HepG2 (cell line): ENCODE measurements around the gene NUP88. TPM values are rescaled to one million over a fixed set of nuclear protein-coding genes. Genes with fewer than 3 reads are reported as not detected.
A peak's percentile ranks its signal among the peaks of the same experiment; 100 is the strongest.

Experiments used
- ATAC-seq: fragments of 200-7000 bp; cut with Tn5 transposase; 3 replicates; pipeline ENCODE4 v1.9.1; 2020; ENCODE audit warnings: mild to moderate bottlenecking, moderate library complexity
- BruUV-seq: library from RNA; stranded (reverse); fragments of 400-500 nt; replicated peaks from 2 replicates; lab custom pipeline; 2021; lab: Mats Ljungman, UMichigan
- CTCF ChIA-PET: fragments of 300-600 bp; formaldehyde crosslinking; extraction: SDS; loops from one replicate; lab custom pipeline; 2021; ENCODE audit warnings: low total read pairs, inconsistent platforms, low intra/inter-chr PET ratio; lab: Yijun Ruan, JAX
- POLR2A ChIA-PET: fragments of 350-600 bp; sonication (Branson Sonifier 250); formaldehyde crosslinking; loops from one replicate; lab custom pipeline; 2020; ENCODE audit warnings: antibody characterized with exemption, inconsistent platforms; lab: Yijun Ruan, JAX
- DNase-seq: peaks from one replicate; pipeline ENCODE4 v3.0.0-alpha.2; 2015; ENCODE audit warnings: low spot score
- FAIRE-seq: peaks from 3 replicates; lab custom pipeline; 2011; peaks lifted over from hg19 to GRCh38; lab: Jason Lieb, UNC
- H2AFZ ChIP-seq: one replicate; pipeline ENCODE4 v1.6.1; 2011; ENCODE audit warnings: low read length, inconsistent platforms
- H3K27ac ChIP-seq: fragments of 300-600 bp; 3 replicates; pipeline ENCODE4 v1.8.0; 2011; ENCODE audit warnings: mixed run types, mild to moderate bottlenecking, mixed read lengths, low read length, inconsistent platforms; ENCODE audit not compliant: insufficient read depth; ENCODE audit errors: extremely low read length
- H3K27me3 ChIP-seq, 2 experiments: fragments of 200-600 bp in 1 of 2; 2 replicates in 1 of 2; 3 replicates in 1 of 2; pipeline versions ENCODE4 v1.6.0 to v1.8.0; 2011; ENCODE audit warnings: low read length in 2 of 2, mild to moderate bottlenecking in 2 of 2, moderate library complexity in 2 of 2, inconsistent platforms in 1 of 2; ENCODE audit not compliant: insufficient read depth in 2 of 2, control insufficient read depth in 1 of 2
- H3K36me3 ChIP-seq, 2 experiments: fragments of 200-600 bp in 1 of 2; replicated peaks in 1 of 2; 2 replicates in 1 of 2; 3 replicates in 1 of 2; pipeline versions ENCODE4 v1.5.1 to v1.8.0; 2011; ENCODE audit warnings: low read length in 2 of 2, inconsistent platforms in 1 of 2; ENCODE audit not compliant: insufficient read depth in 2 of 2, control insufficient read depth in 1 of 2
- H3K4me1 ChIP-seq: 2 replicates; pipeline ENCODE4 v1.5.1; 2012; ENCODE audit warnings: low read length, inconsistent platforms; ENCODE audit not compliant: insufficient read depth
- H3K4me2 ChIP-seq: 2 replicates; pipeline ENCODE4 v1.6.0; 2011; ENCODE audit warnings: low read depth, low read length, inconsistent platforms
- H3K4me3 ChIP-seq, 3 experiments: fragments of 200-600 bp in 1 of 3; sonication (generic), shearing (Covaris generic) in 1 of 3; replicated peaks in 1 of 3; 2 replicates each; pipeline ENCODE4 v1.5.1; 2011 to 2016; ENCODE audit warnings: low read length in 3 of 3, inconsistent platforms in 2 of 3, low read depth in 2 of 3, mild to moderate bottlenecking in 2 of 3, control low read depth in 1 of 3, mixed read lengths in 1 of 3; ENCODE audit not compliant: insufficient read depth in 1 of 3
- H3K79me2 ChIP-seq: one replicate; pipeline ENCODE4 v1.6.1; 2011; ENCODE audit warnings: low read length, inconsistent platforms; ENCODE audit not compliant: insufficient read depth
- H3K9ac ChIP-seq: 2 replicates; pipeline ENCODE4 v1.6.0; 2011; ENCODE audit warnings: mild to moderate bottlenecking, low read depth, low read length, inconsistent platforms; ENCODE audit not compliant: insufficient read depth
- H3K9me3 ChIP-seq: 2 replicates; pipeline ENCODE4 v1.5.1; 2012; ENCODE audit warnings: mild to moderate bottlenecking, low read length
- H4K20me1 ChIP-seq: 2 replicates; pipeline ENCODE4 v1.6.0; 2011; ENCODE audit warnings: inconsistent platforms, mild to moderate bottlenecking, low read length, moderate library complexity; ENCODE audit not compliant: insufficient read depth
- DNMT1 ChIP-seq: sonication (generic); formaldehyde crosslinking; IDR thresholded peaks from 2 replicates; pipeline ENCODE4 v1.5.1; 2020; ENCODE audit warnings: mild to moderate bottlenecking, missing genetic modification reagents
- EHMT2 ChIP-seq: fragments of 200-600 bp; sonication (generic); IDR thresholded peaks from 2 replicates; pipeline ENCODE4 v1.7.0; 2017; ENCODE audit warnings: antibody characterized with exemption, low read depth, low read length, borderline replicate concordance
- HOXA9 ChIP-seq: sonication (generic); formaldehyde crosslinking; IDR thresholded peaks from 2 replicates; pipeline ENCODE4 v1.8.1; 2022; ENCODE audit warnings: missing genetic modification reagents, mild to moderate bottlenecking, moderate library complexity, borderline replicate concordance
- KDM5A ChIP-seq: fragments of 200-600 bp; sonication (generic); IDR thresholded peaks from 2 replicates; pipeline ENCODE4 v1.7.0; 2018; ENCODE audit warnings: antibody characterized with exemption, mild to moderate bottlenecking, low read length, borderline replicate concordance
- PHF8 ChIP-seq: sonication (generic); formaldehyde crosslinking; IDR thresholded peaks from 2 replicates; pipeline ENCODE4 v1.5.0; 2020; ENCODE audit warnings: missing genetic modification reagents
- POLR2A ChIP-seq, 2 experiments: IDR thresholded peaks; 2 replicates each; pipeline ENCODE4 v1.6.1; 2011; ENCODE audit warnings: low read depth in 2 of 2, low read length in 2 of 2, mild to moderate bottlenecking in 1 of 2, moderate library complexity in 1 of 2; ENCODE audit not compliant: insufficient read depth in 1 of 2
- TBP ChIP-seq: sonication (generic); formaldehyde crosslinking; IDR thresholded peaks from 2 replicates; pipeline ENCODE4 v1.5.0; 2020; ENCODE audit warnings: missing genetic modification reagents
- TOPORS ChIP-seq: sonication (generic); formaldehyde crosslinking; IDR thresholded peaks from 2 replicates; pipeline ENCODE4 v1.8.0; 2023; ENCODE audit warnings: mild to moderate bottlenecking, missing genetic modification reagents
- ZNF205 ChIP-seq: IDR thresholded peaks from 2 replicates; pipeline ENCODE4 v1.6.1; 2018; ENCODE audit warnings: missing biosample characterization, missing genetic modification reagents
- ZNF331 ChIP-seq: sonication (generic); formaldehyde crosslinking; IDR thresholded peaks from 2 replicates; pipeline ENCODE4 v1.4.0; 2020; ENCODE audit warnings: missing genetic modification reagents
- ZNF616 ChIP-seq: sonication (generic); formaldehyde crosslinking; IDR thresholded peaks from 2 replicates; pipeline ENCODE4 v1.5.0; 2020; ENCODE audit warnings: low read depth, mild to moderate bottlenecking, missing genetic modification reagents
- ZNF766 ChIP-seq: sonication (generic); formaldehyde crosslinking; IDR thresholded peaks from 2 replicates; pipeline ENCODE4 v1.5.0; 2020; ENCODE audit warnings: missing genetic modification reagents, borderline replicate concordance
- ZNF776 ChIP-seq: sonication (generic); formaldehyde crosslinking; IDR thresholded peaks from 2 replicates; pipeline ENCODE4 v1.4.0; 2020; ENCODE audit warnings: mild to moderate bottlenecking, missing genetic modification reagents
- ZNF781 ChIP-seq: sonication (generic); formaldehyde crosslinking; IDR thresholded peaks from 2 replicates; pipeline ENCODE4 v1.5.1; 2020; ENCODE audit warnings: borderline replicate concordance, mild to moderate bottlenecking, missing genetic modification reagents; ENCODE audit errors: not compliant biosample characterization
- ZNF792 ChIP-seq: IDR thresholded peaks from 2 replicates; pipeline ENCODE4 v1.6.1; 2016
- WGBS: methylation state at CpG from one replicate; pipeline ENCODE4 v1.1.6; 2017; ENCODE audit warnings: low lambda C conversion rate; 5-methylcytosine and 5-hydroxymethylcytosine counted together
- in situ Hi-C: cut with HindIII; loops from 2 replicates; pipeline ENCODE4 v1.10.0; 2017; ENCODE audit warnings: low pct_unique_long_range_greater_than_20kb; ENCODE audit not compliant: extremely low pct_ligation_motif_present
- intact Hi-C: fragments of 100-400 bp; cut with micrococcal nuclease; formaldehyde crosslinking; loops from one replicate; pipeline ENCODE4 v1.10.0; 2022; ENCODE audit not compliant: unreplicated experiment
- polyA plus RNA-seq, 8 experiments: library from polyadenylated mRNA; depleted of rRNA in 3 of 8; stranded (reverse) in 7 of 8; unstranded in 1 of 8; fragments of >200 nt; fragmentation: Illumina TruSeq in 4 of 8; extraction: Trizol in 4 of 8; gene quantifications; 2 replicates each; pipeline versions ENCODE4 v1.2.1 to v1.2.3, GENCODE V29; 2011 to 2016; ENCODE audit warnings: low read depth in 4 of 8, missing spikeins in 1 of 8, mixed read lengths in 1 of 8; ENCODE audit not compliant: insufficient read depth in 1 of 8
- total RNA-seq, 5 experiments: library from RNA; depleted of rRNA; stranded (reverse); fragments of >200 nt; fragmentation: Illumina TruSeq; extraction: Trizol; gene quantifications; 2 replicates each; pipeline ENCODE4 v1.2.3, GENCODE V29; 2016; ENCODE audit warnings: low read depth in 1 of 5
- TF ChIP-seq, protein P1 (sequence below): sonication (generic); formaldehyde crosslinking; IDR thresholded peaks from 2 replicates; pipeline ENCODE4 v1.4.0; 2020; ENCODE audit warnings: low read depth, mild to moderate bottlenecking, missing genetic modification reagents
- TF ChIP-seq, protein P2 (sequence below): sonication (generic); formaldehyde crosslinking; IDR thresholded peaks from 2 replicates; pipeline ENCODE4 v1.4.0; 2020; ENCODE audit warnings: missing genetic modification reagents
- TF ChIP-seq, protein P3 (sequence below): sonication (generic); formaldehyde crosslinking; IDR thresholded peaks from 2 replicates; pipeline ENCODE4 v1.8.0; 2023; ENCODE audit warnings: mild to moderate bottlenecking, missing genetic modification reagents
- TF ChIP-seq, protein P4 (sequence below): IDR thresholded peaks from 2 replicates; pipeline ENCODE4 v1.6.1; 2016

The NUP88 gene
- total and polyA plus RNA-seq, 2 of the 13 experiments (the other 11 are each of a cell fraction or from before 2014, with no cell fraction given): 48.2 to 130 TPM

DNA sequence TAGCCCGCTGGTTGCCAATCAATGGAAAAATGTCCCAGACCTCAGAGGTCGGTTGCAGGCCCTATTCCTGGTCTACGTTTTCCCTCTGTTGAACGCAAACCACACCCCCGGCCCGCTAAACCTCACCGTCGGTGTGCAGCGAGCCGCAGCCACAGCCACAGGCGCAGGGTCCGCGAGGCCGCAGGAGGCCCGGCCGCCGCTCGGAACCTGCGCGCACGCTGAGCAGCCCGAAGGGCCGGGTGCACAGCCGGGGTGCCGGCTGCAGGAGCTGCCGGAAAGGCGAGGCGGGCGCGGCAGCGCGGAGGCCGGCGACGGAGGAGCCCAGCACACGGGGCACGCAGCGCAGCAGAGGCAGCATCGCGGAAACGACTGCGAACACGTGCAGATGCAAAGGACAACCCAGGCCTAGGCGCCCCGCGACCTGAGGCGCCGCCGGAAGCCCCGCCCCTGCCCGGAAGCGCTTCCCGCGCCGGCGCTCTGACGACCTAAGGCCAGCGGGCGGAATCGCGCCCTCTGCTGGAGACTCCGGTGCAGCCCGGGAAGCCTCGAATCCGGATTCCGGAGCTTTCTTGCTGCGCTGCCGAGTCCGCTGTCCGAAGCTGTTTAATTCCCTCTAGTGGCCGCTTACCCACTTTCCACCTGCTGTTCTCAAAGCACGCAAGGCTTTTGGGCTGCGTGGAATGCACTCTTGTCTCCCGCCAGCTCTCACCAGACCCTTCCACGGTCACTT, 19.4 kb upstream of the NUP88 start, which contains the start of gene C1QBP:
TSS of gene C1QBP (minus strand) at position 440 of the 730 bp plus-strand sequence. CDS start at position 358, 82 bp downstream.
- H3K9me3 ChIP-seq: no peaks in the 10 kb centered on the region
- peak within 1 kb of the TSS; percentile 94 for H3K9ac ChIP-seq
- CTCF ChIA-PET: interaction anchor here (1.2 to 1.8 kb wide), 4 partner anchors 19 to 189 kb away, joined by 3 to 8 read pairs (median 6); partner anchors contain the start of gene NUP88
- peak within 1 kb of the TSS; percentile 72 for H3K4me2 ChIP-seq
- 0 out of 2 replicates have a peak, but pooled peaks cover 3% of the 10 kb centered on the region for H4K20me1 ChIP-seq
- 0% methylated on average over 12 of the region's 75 CpGs for WGBS
- intact Hi-C loops: loop anchor here (2.0 kb wide), 1 partner anchor 26 kb away; no protein-coding TSS in a partner anchor
- ATAC-seq (peak; percentile 90), DNase-seq (peak; percentile 85), FAIRE-seq (peak; percentile 60)
- BruUV-seq: no TSS peak
- POLR2A ChIA-PET: interaction anchor here (0.9 to 1.7 kb wide), 10 partner anchors 9 to 62 kb away, joined by 3 to 21 read pairs (median 5); partner anchors contain the start of genes DHX33, NUP88 and RPAIN
- in situ Hi-C loops: no loop called here
- H2AFZ ChIP-seq: peak within 1 kb of the TSS; percentile 84
- H3K4me1 ChIP-seq: peaks cover 29% of the 10 kb centered on the region
- no peaks in the 10 kb centered on the region; a peak in 1 of 5 replicates for H3K27me3 ChIP-seq
- H3K27ac ChIP-seq: peak within 1 kb of the TSS; percentile 84
- peak within 1 kb of the TSS; percentile 74 to 90 (median 84) for H3K4me3 ChIP-seq
- peaks cover 19 to 38% of the 10 kb centered on the region in 2 experiments for H3K36me3 ChIP-seq
- peaks cover 42% of the 10 kb centered on the region for H3K79me2 ChIP-seq
- peak; percentile 43; the same call in 1 of the 2 replicates for TF ChIP-seq ZNF792 (CRISPR knock-in tag)
- 0 out of 2 replicates have a peak, but pooled peaks have one; percentile 90 for TF ChIP-seq TOPORS (CRISPR knock-in tag)
- TF ChIP-seq ZNF331 (CRISPR knock-in tag): no peak; the same call in none of the 2 replicates
- TF ChIP-seq, protein P1, sequence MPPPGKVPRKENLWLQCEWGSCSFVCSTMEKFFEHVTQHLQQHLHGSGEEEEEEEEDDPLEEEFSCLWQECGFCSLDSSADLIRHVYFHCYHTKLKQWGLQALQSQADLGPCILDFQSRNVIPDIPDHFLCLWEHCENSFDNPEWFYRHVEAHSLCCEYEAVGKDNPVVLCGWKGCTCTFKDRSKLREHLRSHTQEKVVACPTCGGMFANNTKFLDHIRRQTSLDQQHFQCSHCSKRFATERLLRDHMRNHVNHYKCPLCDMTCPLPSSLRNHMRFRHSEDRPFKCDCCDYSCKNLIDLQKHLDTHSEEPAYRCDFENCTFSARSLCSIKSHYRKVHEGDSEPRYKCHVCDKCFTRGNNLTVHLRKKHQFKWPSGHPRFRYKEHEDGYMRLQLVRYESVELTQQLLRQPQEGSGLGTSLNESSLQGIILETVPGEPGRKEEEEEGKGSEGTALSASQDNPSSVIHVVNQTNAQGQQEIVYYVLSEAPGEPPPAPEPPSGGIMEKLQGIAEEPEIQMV: peak; percentile 67; the same call in 1 of the 2 replicates
- peak; percentile 91; the same call in 1 of the 2 replicates for TF ChIP-seq ZNF766
- peak; percentile 72; the same call in 1 of the 2 replicates for TF ChIP-seq ZNF616
- TF ChIP-seq DNMT1: peak; percentile 84; the same call in 1 of the 2 replicates
- TF ChIP-seq ZNF781 (CRISPR knock-in tag): no peak
- TF ChIP-seq TBP (CRISPR knock-in tag): 0 out of 2 replicates have a peak, but pooled peaks have one; percentile 73
- TF ChIP-seq, protein P2, sequence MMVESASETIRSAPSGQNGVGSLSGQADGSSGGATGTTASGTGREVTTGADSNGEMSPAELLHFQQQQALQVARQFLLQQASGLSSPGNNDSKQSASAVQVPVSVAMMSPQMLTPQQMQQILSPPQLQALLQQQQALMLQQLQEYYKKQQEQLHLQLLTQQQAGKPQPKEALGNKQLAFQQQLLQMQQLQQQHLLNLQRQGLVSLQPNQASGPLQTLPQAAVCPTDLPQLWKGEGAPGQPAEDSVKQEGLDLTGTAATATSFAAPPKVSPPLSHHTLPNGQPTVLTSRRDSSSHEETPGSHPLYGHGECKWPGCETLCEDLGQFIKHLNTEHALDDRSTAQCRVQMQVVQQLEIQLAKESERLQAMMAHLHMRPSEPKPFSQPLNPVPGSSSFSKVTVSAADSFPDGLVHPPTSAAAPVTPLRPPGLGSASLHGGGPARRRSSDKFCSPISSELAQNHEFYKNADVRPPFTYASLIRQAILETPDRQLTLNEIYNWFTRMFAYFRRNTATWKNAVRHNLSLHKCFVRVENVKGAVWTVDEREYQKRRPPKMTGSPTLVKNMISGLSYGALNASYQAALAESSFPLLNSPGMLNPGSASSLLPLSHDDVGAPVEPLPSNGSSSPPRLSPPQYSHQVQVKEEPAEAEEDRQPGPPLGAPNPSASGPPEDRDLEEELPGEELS (CRISPR knock-in tag): peak; percentile 46; the same call in 1 of the 2 replicates
- no peak for TF ChIP-seq EHMT2
- TF ChIP-seq POLR2A (IDR thresholded peaks at IDR 0.05; ENCODE audit: insufficient read depth in 1 of 2, low read depth in 2 of 2, low read length in 2 of 2): peak; percentile 84 to 93
- TF ChIP-seq ZNF776: peak; percentile 95
- TF ChIP-seq, protein P3, sequence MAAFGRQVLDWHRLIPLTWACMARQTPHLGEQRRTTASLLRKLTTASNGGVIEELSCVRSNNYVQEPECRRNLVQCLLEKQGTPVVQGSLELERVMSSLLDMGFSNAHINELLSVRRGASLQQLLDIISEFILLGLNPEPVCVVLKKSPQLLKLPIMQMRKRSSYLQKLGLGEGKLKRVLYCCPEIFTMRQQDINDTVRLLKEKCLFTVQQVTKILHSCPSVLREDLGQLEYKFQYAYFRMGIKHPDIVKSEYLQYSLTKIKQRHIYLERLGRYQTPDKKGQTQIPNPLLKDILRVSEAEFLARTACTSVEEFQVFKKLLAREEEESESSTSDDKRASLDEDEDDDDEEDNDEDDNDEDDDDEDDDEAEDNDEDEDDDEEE (CRISPR knock-in tag): peak; percentile 70; the same call in 1 of the 2 replicates
- peak; percentile 77 for TF ChIP-seq ZNF205 (CRISPR knock-in tag)
- TF ChIP-seq HOXA9 (CRISPR knock-in tag): peak; percentile 77; the same call in 1 of the 2 replicates
- TF ChIP-seq KDM5A: peak; percentile 57; the same call in 1 of the 2 replicates
- TF ChIP-seq, protein P4, sequence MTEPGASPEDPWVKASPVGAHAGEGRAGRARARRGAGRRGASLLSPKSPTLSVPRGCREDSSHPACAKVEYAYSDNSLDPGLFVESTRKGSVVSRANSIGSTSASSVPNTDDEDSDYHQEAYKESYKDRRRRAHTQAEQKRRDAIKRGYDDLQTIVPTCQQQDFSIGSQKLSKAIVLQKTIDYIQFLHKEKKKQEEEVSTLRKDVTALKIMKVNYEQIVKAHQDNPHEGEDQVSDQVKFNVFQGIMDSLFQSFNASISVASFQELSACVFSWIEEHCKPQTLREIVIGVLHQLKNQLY (CRISPR knock-in tag): no peak
- peak; percentile 92 for TF ChIP-seq PHF8 (CRISPR knock-in tag)
